Measurements from ENCODE around the gene DR1. TPM values are rescaled to one million over a fixed set of nuclear protein-coding genes. Genes with fewer than 3 reads are reported as not detected.

The DR1 gene
- total RNA-seq, result 10 to 100 TPM; 91.9 to 99.5 (median 93.3) TPM

DNA sequence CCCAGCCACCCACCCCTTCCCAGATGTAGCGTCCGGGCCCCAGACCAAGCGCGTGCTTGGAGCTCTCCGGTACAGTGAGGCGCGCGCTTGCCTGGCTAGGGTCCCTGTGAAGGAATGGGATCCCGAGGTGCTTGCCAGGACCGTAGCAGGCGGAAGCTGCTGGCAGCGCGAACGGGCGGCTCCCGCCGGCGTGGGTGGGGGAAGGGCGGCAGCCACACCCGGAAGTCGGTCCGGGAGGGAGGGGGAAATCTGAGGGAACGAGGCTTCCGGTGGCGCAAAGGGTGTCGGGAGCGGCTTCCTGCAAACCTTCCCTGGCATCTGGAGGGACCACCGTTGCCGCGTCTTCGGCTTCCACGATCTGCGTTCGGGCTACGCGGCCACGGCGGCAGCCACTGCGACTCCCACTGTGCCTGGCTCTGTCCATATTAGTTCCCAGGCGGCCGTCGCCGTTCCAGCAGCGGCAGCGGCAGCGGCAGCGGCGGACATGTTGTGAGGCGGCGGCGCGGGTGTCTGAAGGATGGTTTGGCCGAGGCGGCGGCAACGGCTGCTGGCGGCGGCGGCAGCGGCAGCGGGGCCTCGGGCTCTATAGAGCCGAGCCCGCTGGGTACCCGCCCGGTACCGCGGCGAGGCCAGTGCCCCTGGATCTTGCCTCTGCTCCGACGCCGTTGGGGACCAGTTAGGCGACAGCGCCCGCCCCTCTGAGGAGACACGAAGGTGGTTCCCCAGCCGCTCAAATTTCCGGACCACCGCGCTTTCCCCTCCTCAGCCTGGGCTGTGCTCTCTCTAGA is at the start of gene DR1:
DR1 (plus strand) TSS at position 275 of the 788 bp plus-strand sequence. CDS start 739 bp downstream, outside the sequence.
- DNase-seq, result peak; percentile 90
- Mint-ChIP-seq H3K27me3 (ENCODE audit: low read depth) (no peaks in the 10 kb centered on the region), H3K4me3 (peak within 1 kb of the TSS; percentile 98), H3K4me1 (ENCODE audit: low read depth) (peaks cover 26% of the 10 kb centered on the region), H3K9me3 (no peaks in the 10 kb centered on the region), H3K36me3 (ENCODE audit: insufficient read depth) (peaks cover 15% of the 10 kb centered on the region)
- peak; percentile 79 to 86 for ATAC-seq

DNA sequence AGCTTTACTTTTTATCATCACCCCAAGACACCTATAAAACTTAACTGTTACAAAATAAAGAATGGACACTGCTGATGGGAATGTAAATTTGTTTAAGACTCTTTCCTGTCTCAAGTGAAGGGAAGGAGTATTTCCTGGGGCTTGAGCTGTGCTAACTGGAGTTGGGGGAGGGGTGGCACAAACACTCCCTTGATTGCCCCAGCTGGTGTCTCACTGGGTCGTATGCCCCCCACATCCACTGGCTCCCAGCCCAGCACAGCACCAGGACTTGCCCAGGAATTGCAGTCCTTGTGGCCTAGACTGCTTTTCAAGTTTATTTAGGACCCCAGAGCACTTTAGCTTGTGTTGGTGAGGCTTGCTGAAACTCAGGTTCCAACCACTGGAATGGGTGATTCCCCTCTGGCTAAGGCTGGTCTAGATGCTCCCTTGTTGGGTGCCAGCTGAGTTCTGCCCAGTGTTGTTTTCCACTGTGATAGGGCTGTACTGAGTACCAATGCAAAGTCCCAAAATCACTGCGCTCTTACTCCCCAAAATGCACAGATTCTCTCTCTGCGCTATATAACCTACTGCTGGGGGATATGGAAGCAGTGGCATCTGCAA is 49.1 kb upstream of the DR1 start:
- DNase-seq (no peak), ATAC-seq (no peak)
- H3K27me3 Mint-ChIP-seq (ENCODE audit: low read depth), result no peaks in the 10 kb centered on the region
- no peaks in the 10 kb centered on the region for H3K9me3 Mint-ChIP-seq
- H3K36me3 Mint-ChIP-seq (ENCODE audit: insufficient read depth), result peaks cover 8% of the 10 kb centered on the region
- no peaks in the 10 kb centered on the region for H3K4me1 Mint-ChIP-seq (ENCODE audit: low read depth)
- no peak overlapping the region for H3K4me3 Mint-ChIP-seq

DNA sequence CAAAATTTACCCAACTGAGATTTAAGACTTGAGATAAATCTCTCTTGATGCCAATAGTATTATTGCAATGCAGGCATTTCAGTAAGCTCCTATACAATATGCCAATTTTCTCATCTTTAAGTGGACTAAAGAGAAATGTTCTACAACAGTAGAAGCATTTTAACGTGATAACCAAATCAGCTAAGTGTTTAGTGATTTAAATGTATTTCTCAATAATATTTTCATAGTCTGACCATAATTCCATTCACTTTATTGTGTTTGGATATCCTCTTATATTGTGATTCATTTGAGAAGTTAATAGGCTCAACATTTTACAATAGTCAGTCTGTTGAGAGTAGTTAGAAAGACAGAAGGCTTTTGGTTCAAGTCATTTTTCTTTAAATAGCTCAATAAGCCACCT is 44.6 kb upstream of the DR1 start:
- no peaks in the 10 kb centered on the region for H3K9me3 Mint-ChIP-seq
- H3K4me3 Mint-ChIP-seq, result no peak overlapping the region
- DNase-seq (no peak), ATAC-seq (no peak)
- peaks cover 9% of the 10 kb centered on the region for H3K36me3 Mint-ChIP-seq (ENCODE audit: insufficient read depth)
- no peaks in the 10 kb centered on the region for H3K4me1 Mint-ChIP-seq (ENCODE audit: low read depth)
- H3K27me3 Mint-ChIP-seq (ENCODE audit: low read depth), result no peaks in the 10 kb centered on the region

DNA sequence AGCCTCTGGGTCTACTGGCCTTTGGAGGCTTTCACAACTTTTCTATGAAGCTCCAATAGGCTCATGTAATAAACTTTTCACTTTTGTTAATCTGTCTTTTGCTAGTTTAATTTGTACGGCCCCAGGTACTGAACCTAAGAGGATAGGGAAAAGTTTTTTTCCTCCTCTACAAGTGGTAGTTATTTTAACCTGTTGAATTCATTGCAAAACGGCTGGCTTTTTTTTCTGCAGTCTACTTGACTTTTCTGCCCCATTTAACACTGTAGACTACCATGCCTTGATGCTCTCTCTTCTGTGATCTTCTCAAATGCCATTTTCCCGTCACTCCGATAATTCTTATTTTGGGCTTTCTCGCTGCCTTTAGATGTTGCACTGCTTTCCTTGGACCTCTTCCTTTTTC is 43.6 kb upstream of the DR1 start:
- ATAC-seq (no peak), DNase-seq (no peak)
- H3K27me3 Mint-ChIP-seq (ENCODE audit: low read depth), result no peaks in the 10 kb centered on the region
- no peaks in the 10 kb centered on the region for H3K9me3 Mint-ChIP-seq
- H3K4me1 Mint-ChIP-seq (ENCODE audit: low read depth), result no peaks in the 10 kb centered on the region
- H3K4me3 Mint-ChIP-seq, result no peak overlapping the region
- H3K36me3 Mint-ChIP-seq (ENCODE audit: insufficient read depth), result peaks cover 9% of the 10 kb centered on the region

DNA sequence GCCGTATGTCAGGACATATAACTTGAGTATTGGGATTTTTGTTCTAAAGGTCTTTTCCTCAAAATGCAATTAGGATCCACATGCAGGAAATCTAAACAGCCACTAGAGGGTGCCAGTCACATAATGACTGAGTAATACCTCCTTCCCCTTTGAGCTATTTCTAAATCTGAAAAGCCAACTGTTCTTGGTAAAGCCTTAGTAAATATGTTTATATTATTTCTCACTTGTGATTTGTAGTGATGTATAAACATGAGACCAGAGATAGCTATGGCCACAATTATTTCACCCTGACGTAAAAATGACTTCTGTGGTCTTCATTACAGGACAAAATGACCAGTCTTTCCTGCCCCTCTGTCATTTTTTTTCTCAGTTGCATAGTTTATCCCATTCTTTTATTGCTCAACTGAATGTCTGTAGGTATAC is 41.0 kb upstream of the DR1 start:
- no peaks in the 10 kb centered on the region for H3K4me1 Mint-ChIP-seq (ENCODE audit: low read depth)
- DNase-seq, result peak; percentile 35
- no peak overlapping the region for H3K4me3 Mint-ChIP-seq
- H3K27me3 Mint-ChIP-seq (ENCODE audit: low read depth), result no peaks in the 10 kb centered on the region
- H3K9me3 Mint-ChIP-seq, result no peaks in the 10 kb centered on the region
- no peak for ATAC-seq
- peaks cover 5% of the 10 kb centered on the region for H3K36me3 Mint-ChIP-seq (ENCODE audit: insufficient read depth)

DNA sequence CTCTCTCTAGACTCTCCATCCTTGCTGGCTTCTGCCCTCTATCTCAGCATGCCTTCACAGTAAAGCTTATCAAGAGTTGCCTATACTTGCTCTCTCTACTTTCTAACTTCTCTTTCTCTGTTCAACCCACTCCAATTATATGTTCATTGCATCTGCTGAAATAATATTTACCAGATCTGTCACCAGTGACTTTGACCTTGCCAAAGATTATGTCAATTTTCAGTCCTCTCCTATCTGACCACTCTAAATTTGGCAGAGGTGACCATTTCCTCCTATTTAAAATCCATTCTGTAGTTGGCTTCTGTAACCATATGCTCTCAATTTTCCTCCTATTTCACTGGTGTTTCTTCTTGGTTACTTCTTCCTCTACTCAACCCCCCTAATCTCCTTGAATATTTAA is 38.8 kb upstream of the DR1 start:
- H3K9me3 Mint-ChIP-seq, result no peaks in the 10 kb centered on the region
- H3K4me3 Mint-ChIP-seq, result no peak overlapping the region
- no peaks in the 10 kb centered on the region for H3K4me1 Mint-ChIP-seq (ENCODE audit: low read depth)
- H3K27me3 Mint-ChIP-seq (ENCODE audit: low read depth), result no peaks in the 10 kb centered on the region
- ATAC-seq, result no peak
- H3K36me3 Mint-ChIP-seq (ENCODE audit: insufficient read depth), result peaks cover 10% of the 10 kb centered on the region
- DNase-seq, result no peak

DNA sequence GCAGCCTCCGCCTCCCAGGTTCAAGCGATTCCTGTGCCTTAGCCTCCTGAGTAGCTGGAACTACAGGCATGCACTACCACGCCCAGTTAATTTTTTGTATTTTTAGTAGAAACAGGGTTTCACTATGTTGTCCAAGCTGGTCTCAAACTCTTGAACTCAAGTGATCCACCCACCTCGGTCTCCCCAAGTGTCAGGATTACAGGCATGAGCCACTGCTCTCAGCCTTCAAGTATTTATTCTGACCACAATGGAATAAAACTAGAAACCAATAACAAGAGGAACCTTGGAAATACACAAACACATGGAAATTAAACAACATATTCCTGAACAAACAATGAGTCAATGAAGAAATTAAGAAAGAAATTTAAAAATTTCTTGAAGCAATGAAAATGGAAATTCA is 32.7 kb upstream of the DR1 start:
- DNase-seq, result no peak
- peaks cover 15% of the 10 kb centered on the region for H3K36me3 Mint-ChIP-seq (ENCODE audit: insufficient read depth)
- H3K4me3 Mint-ChIP-seq, result no peak overlapping the region
- H3K27me3 Mint-ChIP-seq (ENCODE audit: low read depth), result no peaks in the 10 kb centered on the region
- no peaks in the 10 kb centered on the region for H3K4me1 Mint-ChIP-seq (ENCODE audit: low read depth)
- H3K9me3 Mint-ChIP-seq, result no peaks in the 10 kb centered on the region
- no peak for ATAC-seq

DNA sequence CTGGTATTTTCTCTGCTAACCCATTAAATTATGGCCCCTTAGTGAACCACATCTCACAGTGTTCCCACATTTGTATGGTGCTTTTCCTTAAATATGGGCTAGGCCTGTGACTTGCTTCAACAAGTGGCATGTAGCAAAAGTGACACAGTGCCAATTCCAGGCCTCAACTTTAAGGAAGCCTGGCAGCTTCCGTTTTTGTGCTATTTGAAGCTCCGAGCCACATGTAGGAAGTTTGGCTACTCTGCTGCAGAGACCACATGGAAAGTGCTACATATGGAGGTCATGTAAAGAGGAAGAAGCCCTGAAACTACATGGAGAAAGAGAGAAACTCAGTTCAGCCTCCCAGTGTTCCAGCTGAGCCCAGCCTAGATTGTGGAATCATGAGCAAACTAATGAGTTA is 28.5 kb upstream of the DR1 start:
- ATAC-seq (no peak), DNase-seq (no peak)
- Mint-ChIP-seq H3K9me3 (no peaks in the 10 kb centered on the region), H3K4me3 (no peak overlapping the region), H3K36me3 (ENCODE audit: insufficient read depth) (peaks cover 17% of the 10 kb centered on the region), H3K4me1 (ENCODE audit: low read depth) (no peaks in the 10 kb centered on the region), H3K27me3 (ENCODE audit: low read depth) (no peaks in the 10 kb centered on the region)

DNA sequence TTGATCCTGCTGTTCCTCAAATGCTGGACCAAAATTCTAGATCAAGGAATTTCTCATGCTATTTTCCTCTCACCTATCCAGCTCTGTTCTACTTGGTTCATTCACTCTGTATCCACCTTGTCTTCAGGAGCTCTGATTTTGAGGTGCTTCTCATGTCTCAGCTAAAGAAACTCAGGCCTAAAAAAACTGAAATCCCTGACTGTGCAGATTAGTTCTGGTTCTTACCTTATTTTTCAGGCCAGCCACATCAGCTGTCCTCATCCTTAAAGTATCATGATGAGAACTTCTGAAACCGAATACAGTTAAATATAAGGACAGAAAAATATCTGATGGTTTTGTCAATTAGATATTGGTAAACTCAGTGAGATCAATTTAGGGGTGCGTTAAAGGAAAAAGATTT is 27.8 kb upstream of the DR1 start:
- Mint-ChIP-seq H3K36me3 (ENCODE audit: insufficient read depth) (peaks cover 17% of the 10 kb centered on the region), H3K4me1 (ENCODE audit: low read depth) (no peaks in the 10 kb centered on the region), H3K9me3 (no peaks in the 10 kb centered on the region), H3K27me3 (ENCODE audit: low read depth) (no peaks in the 10 kb centered on the region), H3K4me3 (no peak overlapping the region)
- no peak for ATAC-seq
- no peak for DNase-seq

DNA sequence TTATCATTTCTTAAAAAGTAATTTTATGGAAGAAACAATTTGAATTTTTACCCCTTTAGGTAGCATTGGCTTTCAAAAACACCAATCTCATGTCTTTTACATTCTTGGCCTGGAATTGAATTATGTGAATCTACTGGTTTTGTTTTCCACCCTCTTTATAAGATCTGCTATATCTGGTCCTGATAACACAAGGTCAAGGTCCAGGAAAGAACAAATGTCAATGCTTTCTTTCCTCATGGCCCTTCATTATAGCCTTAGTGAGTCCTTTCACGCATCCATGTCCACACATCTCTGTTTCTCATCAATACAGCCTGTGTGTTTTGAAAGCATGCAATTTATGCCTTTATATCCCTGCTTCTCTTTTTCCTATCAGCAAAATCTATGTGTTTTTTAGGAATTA is 24.0 kb upstream of the DR1 start:
- no peak for DNase-seq
- Mint-ChIP-seq H3K4me1 (ENCODE audit: low read depth) (no peaks in the 10 kb centered on the region), H3K9me3 (no peaks in the 10 kb centered on the region), H3K4me3 (no peak overlapping the region), H3K27me3 (ENCODE audit: low read depth) (no peaks in the 10 kb centered on the region), H3K36me3 (ENCODE audit: insufficient read depth) (peaks cover 12% of the 10 kb centered on the region)
- no peak for ATAC-seq

DNA sequence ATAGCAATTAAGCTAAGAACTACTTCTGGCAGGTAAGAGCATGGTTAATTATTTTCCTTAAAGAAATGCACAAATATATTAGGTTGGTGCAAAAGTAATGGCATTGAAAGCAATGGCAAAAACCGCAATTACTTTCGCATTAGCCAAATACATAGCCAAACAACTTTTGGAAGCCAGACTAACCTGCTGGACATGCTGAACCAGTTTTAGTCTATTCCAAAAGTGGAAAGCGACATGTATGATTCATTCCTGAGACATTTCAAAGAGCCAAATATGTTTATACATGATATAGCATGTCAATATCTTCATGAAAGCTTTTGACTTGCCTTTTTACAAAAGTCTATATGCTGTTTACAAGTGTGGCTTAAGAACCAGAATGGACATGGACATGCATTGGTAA is 23.4 kb upstream of the DR1 start:
- peaks cover 12% of the 10 kb centered on the region for H3K36me3 Mint-ChIP-seq (ENCODE audit: insufficient read depth)
- H3K27me3 Mint-ChIP-seq (ENCODE audit: low read depth), result no peaks in the 10 kb centered on the region
- H3K4me3 Mint-ChIP-seq, result no peak overlapping the region
- no peaks in the 10 kb centered on the region for H3K9me3 Mint-ChIP-seq
- ATAC-seq (no peak), DNase-seq (no peak)
- no peaks in the 10 kb centered on the region for H3K4me1 Mint-ChIP-seq (ENCODE audit: low read depth)

DNA sequence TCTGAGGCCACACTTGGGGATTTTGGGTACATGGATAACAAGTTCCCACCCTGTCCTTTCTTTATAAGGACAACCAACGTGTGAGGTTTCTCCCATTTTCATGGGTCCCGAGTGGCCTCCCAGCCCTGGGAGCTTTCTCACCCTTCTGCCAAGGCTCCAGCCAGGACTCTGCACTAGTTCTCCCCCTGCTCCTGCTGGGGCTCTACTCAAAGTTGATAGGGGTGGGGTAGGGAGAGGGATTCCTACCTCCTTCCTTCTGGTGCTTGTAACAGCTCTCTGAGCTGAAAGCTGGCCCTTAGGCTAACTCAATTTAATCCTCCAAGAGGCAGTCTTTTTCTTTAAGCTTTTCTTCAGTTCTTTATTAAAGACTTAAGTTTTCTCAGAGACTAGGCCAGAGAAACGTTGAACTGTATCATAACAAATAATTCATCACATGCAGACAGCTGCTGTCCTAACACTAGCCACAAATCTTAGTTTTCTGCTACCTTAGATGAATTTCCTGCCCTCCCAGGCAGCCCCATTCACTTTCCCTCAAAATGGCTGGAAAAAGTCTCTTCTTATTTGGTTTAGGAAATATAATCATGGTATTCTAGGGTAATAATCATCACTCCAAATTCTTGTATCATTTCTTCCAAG is 22.4 kb upstream of the DR1 start:
- Mint-ChIP-seq H3K4me1 (ENCODE audit: low read depth) (no peaks in the 10 kb centered on the region), H3K36me3 (ENCODE audit: insufficient read depth) (peaks cover 11% of the 10 kb centered on the region), H3K27me3 (ENCODE audit: low read depth) (no peaks in the 10 kb centered on the region), H3K9me3 (no peaks in the 10 kb centered on the region), H3K4me3 (no peak overlapping the region)
- ATAC-seq, result no peak
- DNase-seq, result no peak

DNA sequence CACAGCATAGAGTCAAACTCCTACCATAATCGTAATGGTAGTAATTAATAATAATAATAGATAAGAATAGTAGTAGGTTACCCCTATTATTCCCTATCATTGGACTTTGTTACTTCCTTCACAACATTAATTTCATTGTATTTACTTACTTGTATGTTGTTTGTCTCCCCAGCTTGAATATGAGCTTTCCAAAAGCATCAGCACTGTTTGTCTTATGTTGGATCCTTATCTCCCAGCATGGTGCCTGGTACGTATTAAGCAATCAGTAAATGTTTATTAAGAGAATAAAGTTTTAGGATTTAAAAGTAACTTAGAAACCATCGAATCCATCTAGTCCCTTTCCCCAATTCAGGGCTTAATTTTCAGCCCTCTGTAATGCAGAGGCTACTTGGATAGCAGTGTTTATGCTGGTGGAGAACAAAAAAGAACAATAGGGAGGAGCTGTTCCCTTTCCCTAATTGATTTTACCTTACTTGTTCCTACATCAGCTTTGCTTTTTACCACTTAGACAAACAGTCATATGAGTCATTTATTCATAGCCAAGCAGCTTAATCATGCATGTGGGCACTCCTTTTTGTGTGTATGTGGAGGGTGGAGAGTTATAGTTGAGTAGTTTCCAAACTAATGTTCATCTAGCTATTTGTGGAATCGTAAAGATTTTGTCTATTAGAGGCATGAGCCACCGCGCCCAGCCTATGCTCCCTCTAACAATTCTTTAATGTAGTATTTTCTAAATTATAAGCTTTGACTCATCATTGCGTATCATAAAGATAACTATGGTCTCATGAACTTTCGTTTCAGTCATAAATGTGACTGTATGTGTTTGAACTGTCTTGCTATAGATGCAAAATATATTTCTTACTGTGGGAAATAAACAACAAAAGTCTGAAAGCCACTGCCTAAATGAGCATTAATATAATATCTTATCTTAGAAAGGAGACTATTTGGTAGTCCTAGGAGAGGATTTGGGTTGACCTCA is 20.9 kb upstream of the DR1 start:
- DNase-seq, result no peak
- Mint-ChIP-seq H3K9me3 (no peaks in the 10 kb centered on the region), H3K4me1 (ENCODE audit: low read depth) (no peaks in the 10 kb centered on the region), H3K36me3 (ENCODE audit: insufficient read depth) (peaks cover 8% of the 10 kb centered on the region), H3K4me3 (no peak overlapping the region), H3K27me3 (ENCODE audit: low read depth) (no peaks in the 10 kb centered on the region)
- ATAC-seq, result no peak

Data from activated T-cell treated with anti-CD3 and anti-CD28 coated beads, Interleukin-2, amount 50 U/mL, for 4 hours (primary cell).